Right lung (tissue), 10 donors: ENCODE measurements around the gene VAX1. TPM values are rescaled to one million over a fixed set of nuclear protein-coding genes. Genes with fewer than 3 reads are reported as not detected.
"Not testable (repeated sequence)": the region's sequence is repeated elsewhere in the genome, so short reads cannot be mapped to it uniquely, and the experiment has no call there.

Experiments used
- DNase-seq, 2 donors: peaks; one replicate each; pipeline ENCODE4 v3.0.0-alpha.2; 2013
- long read RNA-seq, 8 donors: transcript quantifications; one replicate each; lab custom pipeline, GENCODE V29; 2026
- polyA plus RNA-seq, 5 donors: library from polyadenylated mRNA; unstranded; fragments of 120-200 nt; gene quantifications; one replicate each; pipeline versions ENCODE4 v1.2.1 to v1.2.3, GENCODE V29; 2013; ENCODE audit warnings: inconsistent platforms in 1 of 5, low replicate concordance in 1 of 5; ENCODE audit not compliant: insufficient read length in 5 of 5, insufficient read depth in 1 of 5

Gene VAX1
- not detected for polyA plus RNA-seq
- long read RNA-seq, donor 1, result 0 reads
- long read RNA-seq, donor 2, result 0 reads
- long read RNA-seq, donor 3, result 0 reads
- long read RNA-seq, donor 4, result 0 reads
- long read RNA-seq, donor 5, result 0 reads
- long read RNA-seq, donor 6, result 0 reads
- long read RNA-seq, donor 7, result 0 reads
- long read RNA-seq, donor 8, result 0 reads

DNA sequence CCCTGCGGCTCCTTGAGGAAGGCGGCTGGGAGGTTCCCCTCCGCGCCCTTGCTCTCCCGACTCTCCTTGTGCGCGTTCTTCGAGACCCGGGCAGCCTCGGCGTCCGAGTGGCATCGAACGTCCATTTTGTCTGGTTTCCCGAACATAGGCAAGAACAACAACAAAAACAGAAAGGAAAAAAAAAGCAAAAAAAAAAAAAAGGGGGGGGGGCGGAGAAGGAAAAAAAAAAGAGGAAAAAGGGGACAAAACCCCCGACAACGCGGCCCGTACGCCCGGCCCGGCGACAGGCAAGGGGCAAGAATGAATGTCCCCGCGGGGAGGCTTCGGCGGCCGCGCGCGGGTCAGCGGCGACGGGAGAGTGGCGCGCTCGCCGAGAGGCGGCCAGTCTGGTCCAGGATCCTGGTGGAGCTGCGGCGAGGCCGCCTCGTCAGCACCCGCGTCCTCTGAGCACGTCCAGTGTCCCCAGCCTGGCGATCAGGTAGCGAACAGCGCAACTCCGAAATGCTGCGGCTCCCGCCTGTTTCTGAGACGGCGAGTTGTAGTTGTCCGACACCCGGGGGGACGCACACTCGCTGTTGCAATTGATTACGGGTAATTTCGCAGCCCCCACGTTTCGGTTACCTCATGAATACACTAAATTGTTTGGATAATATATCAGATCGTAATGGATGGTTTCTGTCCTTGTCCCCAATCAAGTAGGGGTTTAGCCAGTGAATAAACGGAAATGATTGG is at the start of gene VAX1:
TSS of gene VAX1 (minus strand) at position 360 of the 732 bp plus-strand sequence. CDS start at position 146, 214 bp downstream.
- DNase-seq, result no peak

DNA sequence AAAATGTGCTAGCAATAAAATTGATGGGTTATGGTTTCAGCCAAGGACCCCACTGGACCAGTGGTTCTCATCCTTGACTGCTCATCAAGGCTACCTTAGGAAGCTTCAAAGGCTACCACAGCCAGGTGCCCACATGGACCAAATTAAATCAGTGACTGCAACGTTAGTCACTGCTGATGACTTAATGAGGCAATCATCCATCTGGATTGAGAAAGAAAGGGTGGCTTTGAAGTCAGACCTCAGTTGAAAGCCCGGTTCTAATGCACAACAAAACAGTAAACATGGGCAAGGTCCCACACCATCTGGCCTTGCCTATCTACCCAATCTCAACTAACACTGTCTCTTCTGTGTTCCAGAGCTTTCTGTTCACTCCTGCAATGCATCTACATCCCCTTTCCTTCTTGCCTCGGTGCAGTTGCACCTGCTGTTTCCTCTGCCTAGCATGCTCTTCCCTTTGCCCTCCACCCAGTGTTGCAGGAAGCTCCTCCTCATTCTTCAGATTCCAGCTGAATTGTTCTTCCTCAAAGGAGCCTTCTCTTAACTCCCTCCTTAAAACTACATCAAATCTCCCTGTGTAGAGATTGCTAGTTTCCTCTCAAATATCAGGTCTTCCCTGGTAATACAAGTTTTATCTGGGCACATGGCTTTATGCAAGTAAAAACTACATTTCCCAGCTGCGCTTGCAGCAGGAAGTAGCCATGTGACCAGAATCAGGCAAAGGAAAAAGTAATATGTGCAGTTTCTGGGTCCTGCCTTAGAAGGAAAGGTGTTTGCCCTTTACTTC is 49.0 kb upstream of the VAX1 start:
- no peak for DNase-seq

GRCh38 chr10:117185817-117186216 is 47.7 kb upstream of the VAX1 start:
- DNase-seq, result not testable (repeated sequence)

DNA sequence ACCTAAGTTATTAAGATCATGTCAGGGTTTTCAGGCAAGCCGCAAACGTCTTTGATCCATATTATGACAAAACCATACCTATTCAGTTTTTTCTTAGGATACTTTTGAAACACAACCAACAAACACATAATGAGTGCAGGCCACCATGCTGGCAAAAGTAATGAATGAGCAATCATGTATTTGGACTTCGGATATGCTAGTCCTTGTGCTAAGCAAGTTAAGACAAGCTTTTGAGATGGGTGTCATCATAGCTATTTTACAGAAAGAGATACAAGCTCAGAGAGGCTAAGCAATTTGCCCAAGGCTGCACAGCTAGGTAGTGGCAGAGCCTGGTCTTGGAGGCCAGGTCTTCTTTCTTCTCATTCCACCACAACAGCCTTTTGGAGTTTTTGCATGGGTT is 46.8 kb upstream of the VAX1 start:
- no peak for DNase-seq

DNA sequence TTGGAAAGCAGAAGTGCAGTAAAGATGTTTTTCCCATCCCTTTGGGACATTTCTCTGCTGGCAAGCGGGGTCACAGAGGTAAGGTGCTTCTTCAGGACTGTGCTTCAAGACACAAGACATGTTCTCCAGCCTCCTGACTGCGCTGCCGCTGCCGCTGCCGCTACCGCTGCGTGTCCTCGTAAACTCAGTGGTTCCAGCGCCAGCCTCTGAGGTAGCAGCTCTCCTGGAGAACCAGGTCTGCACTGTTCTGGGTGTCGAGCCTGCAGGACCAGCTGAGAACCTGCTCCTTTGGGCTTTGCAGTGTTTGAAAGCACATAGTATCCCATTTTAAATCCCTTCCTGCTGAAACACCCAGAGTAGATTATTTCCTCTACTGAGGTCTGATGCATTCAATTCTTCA is 46.2 kb upstream of the VAX1 start:
- DNase-seq, result no peak

DNA sequence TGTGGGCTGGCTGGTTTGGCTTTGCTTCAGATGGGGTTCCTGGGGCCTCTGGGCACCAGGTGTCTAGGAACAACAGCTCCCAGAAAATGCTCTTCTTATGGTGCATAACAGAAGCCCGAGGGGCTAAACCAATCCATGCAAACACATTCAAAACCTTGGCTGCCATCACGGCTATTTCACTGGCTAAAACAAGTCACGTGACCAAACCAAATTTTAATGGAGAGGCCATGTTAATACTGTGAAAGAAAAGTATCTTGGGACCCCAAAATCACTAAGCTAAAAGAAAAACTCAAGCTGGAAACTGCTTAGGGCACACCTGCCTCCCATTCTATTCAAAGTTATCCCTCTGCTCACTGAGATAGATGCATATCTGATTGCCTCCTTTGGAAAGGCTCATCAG is 40.1 kb upstream of the VAX1 start:
- no peak for DNase-seq

- peak; percentile 59 to 75 for DNase-seq
These were observed 37.9 kb upstream of the VAX1 start for GRCh38 chr10:117175901-117176534.

- DNase-seq, result no peak
These were observed 37.3 kb upstream of the VAX1 start for GRCh38 chr10:117175215-117175900.

- peak; percentile 50 to 61 for DNase-seq
These were observed 36.6 kb upstream of the VAX1 start for GRCh38 chr10:117174439-117175214.

- no peak for DNase-seq
These were observed 32.2 kb upstream of the VAX1 start for GRCh38 chr10:117170244-117170643.

DNA sequence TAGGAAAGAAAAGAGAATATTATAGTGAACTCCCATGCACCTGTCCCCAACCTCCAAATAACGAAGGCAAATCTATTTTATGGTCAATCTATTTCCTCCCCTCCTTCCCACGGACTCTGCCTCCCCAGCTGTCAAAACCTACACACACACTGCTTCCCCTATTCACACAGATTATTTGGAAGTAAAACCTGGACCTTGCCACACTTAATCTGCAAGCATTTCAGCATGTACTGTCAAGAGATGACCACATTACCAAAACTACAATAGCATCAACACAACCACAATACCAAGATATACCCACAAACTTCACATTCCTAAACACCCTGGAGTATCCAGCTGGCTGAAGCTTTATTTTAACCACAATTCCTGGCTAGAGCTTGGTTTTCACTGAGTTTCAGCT is 31.4 kb upstream of the VAX1 start:
- no peak for DNase-seq

DNA sequence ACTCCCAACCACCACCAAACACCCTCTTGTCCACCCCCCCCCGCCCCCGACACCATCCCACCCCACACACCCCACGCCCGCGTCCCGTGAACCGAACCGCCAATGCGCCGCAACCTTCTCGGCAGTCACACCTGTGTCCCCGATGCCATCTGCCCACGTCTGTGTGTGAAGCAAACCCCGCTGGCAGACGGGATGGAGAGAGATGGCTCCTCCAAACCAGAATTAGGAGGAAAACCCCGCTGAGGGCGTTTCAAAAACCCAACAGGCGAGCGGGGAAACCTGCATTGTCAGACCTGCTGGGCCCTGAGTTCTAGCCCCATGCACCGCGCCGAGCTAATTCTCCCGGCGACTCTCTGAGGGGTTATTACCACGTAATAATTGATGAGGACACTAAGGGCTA is 30.7 kb upstream of the VAX1 start:
- DNase-seq, result no peak

DNA sequence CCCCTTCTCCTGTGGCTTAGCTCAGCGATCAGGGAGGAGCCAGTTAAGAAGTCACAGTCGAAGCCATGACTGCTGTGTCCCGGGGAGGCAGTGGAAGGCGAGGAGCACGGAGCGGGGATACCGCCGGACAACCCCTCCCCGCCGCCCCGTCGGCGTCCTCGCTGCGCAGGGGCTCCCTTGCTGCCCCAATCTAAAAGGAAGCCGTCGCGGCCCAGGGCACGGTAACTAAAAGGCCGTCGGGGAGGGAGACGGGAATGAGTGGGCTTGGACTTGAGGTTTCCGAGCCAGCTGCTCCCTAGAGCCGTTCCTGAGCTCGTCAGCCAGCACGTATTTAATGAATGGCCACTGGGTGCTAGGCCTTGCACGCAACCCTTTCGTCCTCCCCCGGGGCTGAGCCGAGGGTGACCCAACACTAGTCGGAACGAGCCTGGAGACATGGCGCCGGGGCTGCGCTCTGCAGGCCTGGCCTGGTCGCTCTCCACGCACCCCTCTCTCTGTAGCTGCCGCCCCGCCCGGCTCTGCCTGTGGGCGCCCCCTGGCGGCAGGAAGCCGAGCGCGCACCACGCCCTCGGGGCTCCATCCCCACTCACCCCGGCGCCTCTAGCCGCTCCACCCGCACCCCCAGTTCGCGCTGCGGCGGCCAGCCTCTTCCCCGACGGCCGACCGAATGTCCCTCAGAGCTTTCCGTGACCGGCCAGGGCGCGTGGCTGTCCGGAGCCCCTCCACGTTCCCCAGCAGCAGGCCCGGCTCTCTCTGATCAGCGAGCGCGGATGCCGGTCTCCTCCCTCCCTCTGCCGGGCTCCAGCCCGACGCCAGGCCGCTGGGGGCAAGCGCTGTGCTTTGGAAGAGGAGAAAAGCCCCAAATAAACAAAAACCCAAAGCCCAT is 30.0 kb upstream of the VAX1 start:
- DNase-seq, result no peak

DNA sequence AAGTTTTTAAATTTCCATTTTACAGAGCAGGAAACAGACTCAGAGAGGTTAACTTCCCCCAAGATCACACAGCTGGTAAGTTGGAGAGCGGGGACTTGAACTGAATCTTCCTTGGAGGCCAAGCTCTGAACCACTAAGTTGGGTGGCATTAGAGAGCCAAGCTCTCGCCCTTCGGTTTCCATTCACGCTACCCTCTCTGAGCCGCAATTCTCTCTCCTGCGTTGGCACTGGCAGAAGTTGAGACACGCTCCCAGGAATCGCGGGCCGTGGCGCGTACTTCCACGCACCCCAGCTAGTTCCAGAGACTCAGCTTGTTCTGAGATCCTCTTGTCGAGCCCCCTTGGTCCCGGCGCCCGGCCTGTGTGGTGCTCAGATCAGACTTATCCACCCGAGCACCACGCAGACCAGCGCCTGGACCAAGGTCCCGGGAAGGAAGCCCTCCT is 29.3 kb upstream of the VAX1 start:
- no peak for DNase-seq

DNA sequence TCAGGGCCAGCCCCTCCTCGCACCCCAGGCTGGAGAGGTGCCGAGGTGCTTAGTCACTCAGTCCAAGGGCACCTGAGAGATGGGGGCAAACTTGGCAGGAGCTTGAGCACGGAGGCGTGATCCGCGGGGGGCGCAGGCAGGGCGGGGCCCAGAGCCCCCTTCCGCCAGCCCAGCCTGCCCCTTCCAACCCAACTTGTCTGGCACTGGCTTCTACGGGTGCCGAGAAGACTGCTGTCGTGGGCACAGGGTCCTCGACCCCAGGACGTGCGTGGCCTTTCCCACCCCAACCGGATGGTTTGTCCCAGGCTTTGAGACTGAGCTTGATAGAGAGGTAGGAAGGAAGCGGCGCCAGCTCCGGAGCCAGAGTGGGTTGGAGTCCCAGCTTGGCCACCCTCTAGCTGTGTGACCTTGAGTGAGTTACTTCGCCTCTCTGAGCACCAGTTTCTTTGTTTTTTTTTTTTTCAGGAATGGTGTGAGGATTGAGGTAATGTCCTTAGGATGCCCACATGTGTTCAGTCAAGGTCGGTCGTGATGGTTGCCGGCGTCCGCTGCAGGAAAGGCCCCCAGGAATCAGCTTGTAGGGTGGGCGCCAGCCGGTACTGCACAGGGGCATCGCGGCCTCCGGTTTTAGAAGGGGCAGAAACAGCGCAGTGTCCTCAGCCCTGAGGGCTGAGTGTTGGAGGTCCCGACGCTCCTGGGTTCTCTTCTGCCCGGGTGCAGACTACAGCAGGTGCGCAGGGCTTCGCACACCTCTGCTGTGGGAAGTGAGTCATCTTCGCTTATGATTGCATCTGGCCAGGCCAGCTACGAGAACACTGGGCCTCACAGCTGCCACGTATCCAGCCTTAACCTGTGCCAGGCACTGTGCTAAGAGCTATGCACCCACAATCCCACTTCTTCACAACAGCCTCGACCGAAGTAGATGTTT is 28.6 kb upstream of the VAX1 start:
- no peak for DNase-seq

DNA sequence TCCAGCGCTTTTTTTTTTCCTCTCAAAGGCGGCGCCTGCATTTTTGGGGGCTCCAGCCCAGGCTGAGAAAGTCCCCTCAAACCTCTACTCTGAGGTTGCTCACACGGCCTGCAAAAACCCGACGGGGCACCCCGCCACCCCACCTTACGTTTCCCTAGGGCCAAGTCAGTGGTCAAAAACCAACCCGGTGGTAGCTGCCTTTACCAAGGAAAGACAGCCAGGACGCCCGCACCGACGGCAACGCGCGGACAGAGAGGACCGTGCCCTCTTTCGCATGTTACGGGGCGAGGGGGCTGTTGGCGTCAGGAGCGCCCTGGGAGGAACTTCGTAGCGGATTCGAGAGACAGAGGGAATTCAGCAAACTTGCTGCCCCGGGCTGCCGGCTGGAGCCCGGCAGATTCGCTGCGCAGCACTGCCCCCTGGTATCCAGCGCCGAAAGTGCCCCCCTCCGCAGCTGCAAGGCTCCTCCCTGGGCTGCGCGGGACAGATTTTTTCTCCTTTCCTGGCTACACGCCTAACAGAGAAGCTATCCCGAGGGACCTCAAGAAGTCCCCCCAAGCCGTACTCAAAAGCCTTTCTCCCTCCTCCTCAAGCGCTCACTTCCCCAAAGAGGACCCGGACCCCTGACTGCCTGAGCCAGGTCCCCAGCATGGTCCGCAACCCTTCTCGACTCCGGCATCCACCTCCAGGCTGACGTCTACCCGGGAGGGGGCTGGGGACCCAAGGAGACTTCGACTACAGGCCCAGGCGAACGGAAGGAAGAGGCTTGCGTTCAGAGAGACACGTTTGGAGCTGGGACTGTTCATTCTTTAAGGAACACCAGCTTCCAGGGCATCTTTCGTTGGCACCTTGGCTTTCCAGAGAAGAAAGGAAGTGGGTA is 27.7 kb upstream of the VAX1 start:
- no peak for DNase-seq
